H7 (cell line): ENCODE data around the gene MESD. TPM values are rescaled to one million over a fixed set of nuclear protein-coding genes. Genes with fewer than 3 reads are reported as not detected.

Source experiments
- DNase-seq: peaks from one replicate; pipeline ENCODE4 v3.0.0; 2012
- H3K27me3 ChIP-seq: 2 replicates; pipeline ENCODE4 v1.6.0; 2011; ENCODE audit warnings: mild to moderate bottlenecking, low read length; ENCODE audit not compliant: control insufficient read depth, insufficient read depth
- H3K36me3 ChIP-seq: replicated peaks from 2 replicates; pipeline ENCODE4 v1.5.1; 2011; ENCODE audit warnings: low read length; ENCODE audit not compliant: control insufficient read depth, insufficient read depth
- H3K4me3 ChIP-seq: 2 replicates; pipeline ENCODE4 v1.5.1; 2011; ENCODE audit warnings: low read depth, mild to moderate bottlenecking, control low read depth, low read length, moderate library complexity; ENCODE audit not compliant: insufficient read depth
- total RNA-seq: library from RNA; depleted of rRNA; stranded (reverse); fragments of >200 nt; shearing (Covaris generic); gene quantifications from 2 replicates; pipeline ENCODE4 v1.2.3, GENCODE V29; 2014

MESD gene
- total RNA-seq, 1 experiment from 2014 or later = 24.0 TPM

DNA sequence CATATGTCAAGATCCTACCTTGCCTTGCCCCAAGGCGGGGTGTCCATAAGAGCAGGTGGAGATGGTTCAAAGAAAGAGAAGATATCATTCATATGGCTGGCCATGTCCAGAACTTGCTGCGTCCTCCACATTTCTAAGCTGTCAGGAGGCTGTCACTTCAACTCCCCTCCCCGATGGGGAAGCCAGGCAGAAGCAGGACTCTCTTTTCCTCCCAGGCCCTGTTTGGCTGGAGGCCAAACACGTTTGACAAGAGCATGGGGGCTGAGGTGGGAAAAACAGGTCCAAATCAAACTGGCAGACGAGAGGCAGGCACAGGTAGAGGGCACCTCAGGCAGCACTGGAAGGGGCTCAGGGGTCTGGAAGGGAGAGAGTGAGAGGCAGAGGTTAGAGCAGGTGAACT lies 37.7 kb downstream of the MESD start:
- H3K4me3 ChIP-seq = no peak overlapping the region
- peaks cover 4% of the 10 kb centered on the region for H3K36me3 ChIP-seq

GRCh38 chr15:80950291-80951078 lies 39.1 kb downstream of the MESD start:
- no peak for DNase-seq
- no peak overlapping the region for H3K4me3 ChIP-seq
- no peaks in the 10 kb centered on the region for H3K27me3 ChIP-seq
- H3K36me3 ChIP-seq = peaks cover 8% of the 10 kb centered on the region

More for the DNA sequence above, 37.7 kb downstream of the MESD start:
- H3K27me3 ChIP-seq = no peaks in the 10 kb centered on the region
- DNase-seq = no peak

DNA sequence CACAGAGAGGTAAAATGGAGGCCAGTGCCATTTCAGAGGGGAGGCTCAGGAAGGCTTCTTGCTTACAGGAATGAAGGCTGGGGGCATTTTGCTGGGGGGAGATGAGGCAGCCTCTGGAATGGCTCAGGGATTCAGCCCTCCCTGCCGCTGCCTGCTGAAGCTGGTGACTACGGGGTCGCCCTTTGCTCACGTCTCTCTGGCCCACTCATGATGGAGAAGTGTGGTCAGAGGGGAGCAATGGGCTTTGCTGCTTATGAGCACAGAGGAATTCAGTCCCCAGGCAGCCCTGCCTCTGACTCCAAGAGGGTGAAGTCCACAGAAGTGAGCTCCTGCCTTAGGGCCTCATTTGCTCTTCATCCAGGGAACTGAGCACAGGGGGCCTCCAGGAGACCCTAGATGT lies 39.9 kb downstream of the MESD start:
- DNase-seq = no peak
- H3K4me3 ChIP-seq = no peak overlapping the region
- H3K27me3 ChIP-seq = no peaks in the 10 kb centered on the region
- peaks cover 8% of the 10 kb centered on the region for H3K36me3 ChIP-seq

- H3K36me3 ChIP-seq = peaks cover 8% of the 10 kb centered on the region
- no peak overlapping the region for H3K4me3 ChIP-seq
- DNase-seq = no peak
These were observed 40.8 kb downstream of the MESD start for GRCh38 chr15:80948651-80949292.

DNA sequence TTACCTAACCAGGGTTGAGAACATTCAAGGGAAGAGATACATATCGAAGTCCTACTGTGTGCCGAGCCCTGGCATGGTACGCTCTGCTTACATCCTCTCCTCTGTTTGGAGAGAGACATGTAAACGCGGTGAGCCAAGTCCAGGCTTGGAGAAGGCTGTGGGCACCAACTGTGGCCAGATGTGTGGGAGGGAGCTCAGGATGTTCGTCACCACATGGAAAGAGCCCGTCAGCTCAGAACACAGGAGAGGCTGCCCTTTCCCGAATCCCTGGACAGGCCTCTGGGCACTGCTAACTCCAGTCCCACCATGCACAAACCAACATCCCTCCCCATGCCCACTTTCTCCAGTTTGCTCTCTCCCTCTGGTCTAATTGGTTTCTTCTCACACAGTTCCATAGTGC lies 43.0 kb downstream of the MESD start:
- Histone ChIP-seq H3K4me3 (no peak overlapping the region), H3K36me3 (peaks cover 10% of the 10 kb centered on the region), H3K27me3 (no peaks in the 10 kb centered on the region)
- DNase-seq = no peak

More at GRCh38 chr15:80948651-80949292, 40.8 kb downstream of the MESD start:
- no peaks in the 10 kb centered on the region for H3K27me3 ChIP-seq

GRCh38 chr15:80945605-80946004 lies 44.0 kb downstream of the MESD start:
- Histone ChIP-seq H3K4me3 (no peak overlapping the region), H3K36me3 (peaks cover 8% of the 10 kb centered on the region), H3K27me3 (no peaks in the 10 kb centered on the region)
- no peak for DNase-seq

- no peak overlapping the region for H3K4me3 ChIP-seq
- H3K27me3 ChIP-seq = no peaks in the 10 kb centered on the region
- no peak for DNase-seq
- peaks cover 7% of the 10 kb centered on the region for H3K36me3 ChIP-seq
These were observed 44.8 kb downstream of the MESD start for GRCh38 chr15:80944818-80945217.

- Histone ChIP-seq H3K4me3 (no peak overlapping the region), H3K36me3 (peaks cover 7% of the 10 kb centered on the region), H3K27me3 (no peaks in the 10 kb centered on the region)
- DNase-seq = no peak
These were observed 46.7 kb downstream of the MESD start for GRCh38 chr15:80942746-80943565.

DNA sequence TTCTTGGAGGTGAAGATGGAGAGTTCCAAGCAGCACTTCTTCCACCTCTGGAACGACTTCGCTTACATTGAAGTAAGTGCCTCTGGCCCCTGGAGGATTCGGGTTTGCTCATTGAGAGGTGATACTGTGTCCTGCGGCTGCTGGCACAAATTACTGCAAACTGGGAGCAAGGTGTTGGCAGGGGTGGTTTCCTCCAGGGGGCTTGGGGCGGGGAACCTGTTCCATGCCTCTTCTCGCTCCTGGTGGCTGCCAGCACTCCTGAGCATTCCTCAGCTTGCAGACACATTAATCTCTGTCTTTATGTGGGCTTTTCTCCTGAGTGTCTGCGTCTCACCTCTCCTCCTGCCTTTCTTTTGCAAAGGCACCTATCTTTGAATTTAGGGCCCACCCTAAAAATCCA lies 47.4 kb downstream of the MESD start:
- H3K36me3 ChIP-seq = peaks cover 7% of the 10 kb centered on the region
- DNase-seq = no peak
- H3K4me3 ChIP-seq = no peak overlapping the region
- no peaks in the 10 kb centered on the region for H3K27me3 ChIP-seq

- H3K36me3 ChIP-seq = peaks cover 1% of the 10 kb centered on the region; the same call in 1 of the 2 replicates
- DNase-seq = no peak
These were observed 48.8 kb downstream of the MESD start for GRCh38 chr15:80940851-80941250.

DNA sequence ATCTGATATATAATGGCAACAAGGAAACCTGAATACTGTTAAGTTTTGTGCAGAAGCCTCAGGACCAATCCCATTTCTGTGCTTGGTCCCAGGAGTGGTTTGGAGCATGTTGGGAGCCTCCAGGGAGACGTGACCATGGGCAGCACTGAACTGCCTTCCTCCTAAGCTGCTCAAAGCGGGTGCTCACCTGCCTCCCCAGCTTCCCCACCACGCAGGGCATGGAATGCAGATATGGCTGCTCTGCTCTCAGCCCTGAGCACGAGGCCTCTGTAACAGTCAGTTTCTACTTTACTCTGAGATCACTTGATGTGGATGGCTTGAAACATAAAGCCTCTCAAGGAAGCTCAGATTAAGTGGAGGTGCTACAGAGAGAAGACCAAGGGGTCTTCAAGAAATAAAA lies 49.3 kb downstream of the MESD start:
- Histone ChIP-seq H3K36me3 (peaks cover 1% of the 10 kb centered on the region; the same call in 1 of the 2 replicates), H3K27me3 (no peaks in the 10 kb centered on the region)
- DNase-seq = no peak

More at GRCh38 chr15:80940851-80941250, 48.8 kb downstream of the MESD start:
- Histone ChIP-seq H3K27me3 (no peaks in the 10 kb centered on the region), H3K4me3 (no peak overlapping the region)

DNA sequence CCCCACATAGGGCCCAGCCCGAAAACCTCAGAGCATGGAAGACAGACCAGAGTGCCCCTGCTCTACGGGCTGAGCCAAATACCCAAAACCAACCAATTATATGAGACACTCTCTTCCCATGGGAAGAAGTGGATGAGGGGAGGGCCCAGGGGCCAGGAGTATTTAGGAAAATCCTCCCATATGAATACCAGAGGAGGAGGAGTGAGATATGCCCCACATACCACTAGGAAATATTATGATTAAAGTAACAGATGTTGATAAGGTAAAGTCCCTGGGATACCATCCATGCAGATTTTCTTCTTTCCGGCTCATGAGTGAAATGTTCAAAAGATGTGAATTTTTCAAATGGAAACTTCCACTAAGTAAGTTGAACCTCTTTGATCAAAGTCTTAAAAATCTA lies 50.4 kb downstream of the MESD start:
- DNase-seq = no peak
- H3K27me3 ChIP-seq = no peaks in the 10 kb centered on the region
- H3K4me3 ChIP-seq = no peak overlapping the region
- H3K36me3 ChIP-seq = peaks cover 1% of the 10 kb centered on the region; the same call in 1 of the 2 replicates

More for the DNA sequence above, 49.3 kb downstream of the MESD start:
- no peak overlapping the region for H3K4me3 ChIP-seq

- no peaks in the 10 kb centered on the region for H3K27me3 ChIP-seq
- peaks cover 1% of the 10 kb centered on the region; the same call in 1 of the 2 replicates for H3K36me3 ChIP-seq
- DNase-seq = no peak
- no peak overlapping the region for H3K4me3 ChIP-seq
These were observed 51.9 kb downstream of the MESD start for GRCh38 chr15:80937718-80938117.

- Histone ChIP-seq H3K27me3 (no peaks in the 10 kb centered on the region), H3K4me3 (no peak overlapping the region), H3K36me3 (no peaks in the 10 kb centered on the region; the same call in 1 of the 2 replicates)
- no peak for DNase-seq
These were observed 53.1 kb downstream of the MESD start for GRCh38 chr15:80936288-80937078.
